Esophagus muscularis mucosa (tissue), 4 donors: ENCODE results near the gene TF. TPM values are rescaled to one million over a fixed set of nuclear protein-coding genes. Genes with fewer than 3 reads are reported as not detected.

Experiments
- DNase-seq: peaks from one replicate; pipeline ENCODE4 v3.0.0-alpha.2; 2017; ENCODE audit errors: extremely low spot score
- H3K27ac ChIP-seq, 4 donors: fragments of 200-600 bp; sonication (generic); replicated peaks in 1 of 4; 1 replicate in 3 of 4; 2 replicates in 1 of 4; pipeline ENCODE4 v1.5.1; 2016 to 2019; ENCODE audit warnings: mild to moderate bottlenecking in 1 of 4
- H3K27me3 ChIP-seq, 4 donors: fragments of 200-600 bp; sonication (generic); one replicate each; pipeline versions ENCODE4 v1.5.1 to v1.6.0; 2016 to 2019
- H3K36me3 ChIP-seq, 4 donors: fragments of 200-600 bp; sonication (generic); one replicate each; pipeline ENCODE4 v1.5.1; 2016 to 2019
- H3K4me1 ChIP-seq, 4 donors: fragments of 200-600 bp; sonication (generic); one replicate each; pipeline ENCODE4 v1.5.1; 2016 to 2019
- H3K4me3 ChIP-seq, 4 donors: fragments of 200-600 bp; sonication (generic); 1 replicate in 2 of 4; 2 replicates in 2 of 4; pipeline ENCODE4 v1.5.1; 2016 to 2019; ENCODE audit warnings: mild to moderate bottlenecking in 4 of 4, moderate library complexity in 1 of 4
- H3K9me3 ChIP-seq, 4 donors: fragments of 200-600 bp; sonication (generic); 1 replicate in 3 of 4; 2 replicates in 1 of 4; pipeline ENCODE4 v1.5.1; 2016 to 2019
- CTCF ChIP-seq, 3 experiments: fragments of 200-600 bp in 2 of 3; fragments of 450-650 bp in 1 of 3; sonication (generic) in 2 of 3; IDR thresholded peaks; one replicate each; pipeline ENCODE4 v1.5.1; 2017 to 2019; ENCODE audit warnings: antibody characterized with exemption in 3 of 3, mild to moderate bottlenecking in 2 of 3, moderate library complexity in 1 of 3
- EP300 ChIP-seq: sonication (generic); formaldehyde crosslinking; IDR thresholded peaks from one replicate; pipeline ENCODE4 v1.6.1; 2017; ENCODE audit warnings: antibody characterized with exemption
- POLR2A ChIP-seq: fragments of 450-650 bp; IDR thresholded peaks from one replicate; pipeline ENCODE4 v1.6.1; 2017; ENCODE audit warnings: antibody characterized with exemption, moderate library complexity, mild to moderate bottlenecking, low read depth
- POLR2AphosphoS5 ChIP-seq, 2 donors: sonication (generic); formaldehyde crosslinking; IDR thresholded peaks; one replicate each; pipeline ENCODE4 v1.6.1; 2017; ENCODE audit warnings: antibody characterized with exemption in 2 of 2
- WGBS: methylation state at CpG from one replicate; pipeline ENCODE4 v1.1.5; 2018; 5-methylcytosine and 5-hydroxymethylcytosine counted together
- intact Hi-C: fragments of 100-400 bp; cut with DNase I; formaldehyde crosslinking; loops from one replicate; pipeline ENCODE4 v1.15.1; 2023
- total RNA-seq, 4 donors: library from RNA; depleted of rRNA; stranded (reverse); fragments of >200 nt; gene quantifications; one replicate each; pipeline versions ENCODE4 v1.1.0 to v1.2.1, GENCODE V29; 2016

Gene TF
- total RNA-seq, 4 donors from 2014 or later = under 0.01 to 3.1 (median 0.28) TPM

GRCh38 chr3:133700351-133700750 is 45.8 kb upstream of the TF start:
- Histone ChIP-seq H3K9me3 (peaks cover 0 to 4% (median 0%) of the 10 kb centered on the region in 4 donors), H3K4me3 (no peak overlapping the region), H3K4me1 (no peaks in the 10 kb centered on the region), H3K27me3 (no peaks in the 10 kb centered on the region), H3K36me3 (no peaks in the 10 kb centered on the region), H3K27ac (no peak overlapping the region)
- 76% methylated on average over 6 of the region's 6 CpGs for WGBS
- TF ChIP-seq EP300 = no peak
- TF ChIP-seq POLR2AphosphoS5 (IDR thresholded peaks at IDR 0.05) = no peak
- TF ChIP-seq CTCF (IDR thresholded peaks at IDR 0.05) = no peak
- TF ChIP-seq POLR2A = no peak
- intact Hi-C loops = no loop called here
- DNase-seq = no peak

GRCh38 chr3:133701435-133702358 is 44.5 kb upstream of the TF start:
- no peaks in the 10 kb centered on the region for H3K27me3 ChIP-seq
- H3K4me3 ChIP-seq = no peak overlapping the region
- H3K9me3 ChIP-seq = peaks cover 0 to 4% (median 0%) of the 10 kb centered on the region in 4 donors
- no peaks in the 10 kb centered on the region for H3K4me1 ChIP-seq
- no peak overlapping the region for H3K27ac ChIP-seq
- TF ChIP-seq CTCF (IDR thresholded peaks at IDR 0.05) = no peak
- TF ChIP-seq POLR2AphosphoS5 (IDR thresholded peaks at IDR 0.05) = no peak
- no peak for TF ChIP-seq EP300
- TF ChIP-seq POLR2A = no peak
- WGBS = 80% methylated on average over 7 of the region's 7 CpGs
- DNase-seq = peak; percentile 83
- H3K36me3 ChIP-seq = no peaks in the 10 kb centered on the region
- intact Hi-C loops = no loop called here

- 38% methylated on average over 1 of the region's 1 CpG for WGBS
- no peak overlapping the region for H3K4me3 ChIP-seq
- TF ChIP-seq POLR2AphosphoS5 (IDR thresholded peaks at IDR 0.05) (no peak), CTCF (IDR thresholded peaks at IDR 0.05) (no peak), EP300 (no peak), POLR2A (no peak)
These were observed 42.3 kb upstream of the TF start for GRCh38 chr3:133703915-133704314.

GRCh38 chr3:133706033-133706432 is 40.2 kb upstream of the TF start:
- WGBS = 68% methylated on average over 3 of the region's 4 CpGs
- Histone ChIP-seq H3K4me3 (no peak overlapping the region), H3K36me3 (no peaks in the 10 kb centered on the region), H3K4me1 (no peaks in the 10 kb centered on the region), H3K9me3 (no peaks in the 10 kb centered on the region), H3K27me3 (no peaks in the 10 kb centered on the region), H3K27ac (no peak overlapping the region)
- intact Hi-C loops = no loop called here
- TF ChIP-seq CTCF (IDR thresholded peaks at IDR 0.05) (no peak), POLR2AphosphoS5 (IDR thresholded peaks at IDR 0.05) (no peak), POLR2A (no peak), EP300 (no peak)
- peak; percentile 70 for DNase-seq

More at GRCh38 chr3:133703915-133704314, 42.3 kb upstream of the TF start:
- Histone ChIP-seq H3K27ac (no peak overlapping the region), H3K4me1 (no peaks in the 10 kb centered on the region), H3K9me3 (no peaks in the 10 kb centered on the region), H3K36me3 (no peaks in the 10 kb centered on the region), H3K27me3 (no peaks in the 10 kb centered on the region)
- no peak for DNase-seq
- intact Hi-C loops = no loop called here
